Endothelial cell of umbilical vein (primary cell): Measurements from ENCODE around the gene GPR25. TPM values are rescaled to one million over a fixed set of nuclear protein-coding genes. Genes with fewer than 3 reads are reported as not detected.

ENCODE experiments used
- BruUV-seq: library from RNA; stranded (reverse); fragments of 400-500 nt; replicated peaks from 2 replicates; lab custom pipeline; 2021; lab: Mats Ljungman, UMichigan
- CTCF ChIA-PET: fragments of 300-600, 350-600 bp; sonication (Branson Sonifier 250); formaldehyde crosslinking; loops from one replicate; lab custom pipeline; 2021; ENCODE audit warnings: antibody characterized with exemption, inconsistent platforms; lab: Charles Lee
- POLR2A ChIA-PET: fragments of 300-600, 350-600 bp; sonication (Branson Sonifier 250); formaldehyde crosslinking; loops from one replicate; lab custom pipeline; 2021; ENCODE audit warnings: antibody characterized with exemption, inconsistent platforms; lab: Charles Lee
- DNase-seq: peaks from one replicate; pipeline ENCODE4 v3.0.0-alpha.2; 2011; ENCODE audit warnings: low read depth, low spot score
- FAIRE-seq: peaks from 2 replicates; lab custom pipeline; 2011; peaks lifted over from hg19 to GRCh38; lab: Jason Lieb, UNC
- H2AFZ ChIP-seq: 2 replicates; pipeline ENCODE4 v1.6.0; 2012; ENCODE audit warnings: low read depth, low read length, control low read depth, inconsistent platforms
- H3K27ac ChIP-seq: 2 replicates; pipeline ENCODE4 v1.5.1; 2011; ENCODE audit warnings: low read depth, mild to moderate bottlenecking, control low read depth, low read length, moderate library complexity; ENCODE audit not compliant: insufficient read depth
- H3K27me3 ChIP-seq, 2 experiments: 2 replicates each; pipeline versions ENCODE4 v1.6.0 to v1.6.1; 2011; ENCODE audit warnings: low read length in 2 of 2, mixed read lengths in 1 of 2; ENCODE audit not compliant: control insufficient read depth in 2 of 2, insufficient read depth in 2 of 2
- H3K36me3 ChIP-seq, 2 experiments: 2 replicates in 1 of 2; 3 replicates in 1 of 2; pipeline ENCODE4 v1.5.1; 2011; ENCODE audit warnings: low read length in 2 of 2, mild to moderate bottlenecking in 1 of 2, moderate library complexity in 1 of 2; ENCODE audit not compliant: control insufficient read depth in 2 of 2, insufficient read depth in 2 of 2; ENCODE audit errors: extremely low read depth in 1 of 2
- H3K4me1 ChIP-seq: 3 replicates; pipeline ENCODE4 v1.5.1; 2011; ENCODE audit warnings: mild to moderate bottlenecking, low read length; ENCODE audit not compliant: control insufficient read depth, insufficient read depth; ENCODE audit errors: extremely low read depth
- H3K4me2 ChIP-seq: 2 replicates; pipeline ENCODE4 v1.6.1; 2011; ENCODE audit warnings: low read length, control low read depth, mixed read lengths; ENCODE audit not compliant: insufficient read depth
- H3K4me3 ChIP-seq, 3 experiments: fragments of 200-600 bp in 1 of 3; sonication (generic), shearing (Covaris generic) in 1 of 3; replicated peaks in 1 of 3; 2 replicates each; pipeline ENCODE4 v1.5.1; 2011 to 2016; ENCODE audit warnings: control low read depth in 3 of 3, low read length in 3 of 3, mild to moderate bottlenecking in 2 of 3, inconsistent platforms in 1 of 3, low read depth in 1 of 3, moderate library complexity in 1 of 3; ENCODE audit not compliant: insufficient read depth in 1 of 3
- H3K79me2 ChIP-seq: 2 replicates; pipeline ENCODE4 v1.6.0; 2012; ENCODE audit warnings: low read length, inconsistent platforms; ENCODE audit not compliant: control insufficient read depth, insufficient read depth
- H3K9ac ChIP-seq: replicated peaks from 2 replicates; pipeline ENCODE3; 2011; ENCODE audit warnings: low read length, control low read depth; ENCODE audit not compliant: insufficient read depth; ENCODE audit errors: extremely low read depth
- H3K9me1 ChIP-seq: replicated peaks from 3 replicates; pipeline ENCODE4 v1.6.0; 2011; ENCODE audit warnings: mild to moderate bottlenecking, low read length; ENCODE audit not compliant: control insufficient read depth, insufficient read depth; ENCODE audit errors: extremely low read depth
- H3K9me3 ChIP-seq: replicated peaks from 2 replicates; pipeline ENCODE4 v1.5.1; 2012; ENCODE audit warnings: low read length, inconsistent platforms; ENCODE audit not compliant: control insufficient read depth, insufficient read depth
- H4K20me1 ChIP-seq: replicated peaks from 2 replicates; pipeline ENCODE3; 2011; ENCODE audit warnings: mild to moderate bottlenecking, low read length; ENCODE audit not compliant: control insufficient read depth, insufficient read depth; ENCODE audit errors: extremely low read depth
- EZH2 ChIP-seq: IDR thresholded peaks from 2 replicates; pipeline ENCODE4 v1.6.1; 2012; ENCODE audit warnings: borderline replicate concordance, low read depth, mild to moderate bottlenecking, moderate library complexity, low read length, inconsistent platforms; ENCODE audit not compliant: severe bottlenecking
- FOS ChIP-seq: IDR thresholded peaks from 2 replicates; pipeline ENCODE4 v1.6.1; 2011; ENCODE audit warnings: mild to moderate bottlenecking, low read length, moderate library complexity, borderline replicate concordance; ENCODE audit not compliant: insufficient read depth
- GATA2 ChIP-seq: IDR thresholded peaks from 2 replicates; pipeline ENCODE4 v1.7.0; 2011; ENCODE audit warnings: low read depth, mild to moderate bottlenecking, moderate library complexity, mixed read lengths, low read length; ENCODE audit not compliant: insufficient read length, insufficient read depth
- JUN ChIP-seq: IDR thresholded peaks from 2 replicates; pipeline ENCODE4 v1.6.1; 2011; ENCODE audit warnings: borderline replicate concordance, low read depth; ENCODE audit not compliant: insufficient read length, insufficient read depth
- MAX ChIP-seq: IDR thresholded peaks from 2 replicates; pipeline ENCODE4 v1.6.1; 2011; ENCODE audit not compliant: insufficient read depth, insufficient read length
- MYC ChIP-seq: IDR thresholded peaks from one replicate; pipeline ENCODE4 v1.6.1; 2011; ENCODE audit warnings: mild to moderate bottlenecking, low read depth, low read length
- POLR2A ChIP-seq: IDR thresholded peaks from 2 replicates; pipeline ENCODE4 v1.6.1; 2012; ENCODE audit warnings: low read depth, mild to moderate bottlenecking, control low read depth, low read length
- POLR2AphosphoS5 ChIP-seq: IDR thresholded peaks from 2 replicates; pipeline ENCODE4 v1.6.1; 2012; ENCODE audit warnings: low read depth, mild to moderate bottlenecking, control low read depth, low read length, moderate library complexity; ENCODE audit not compliant: insufficient read depth
- dilution Hi-C: fragments of 300-500 bp; cut with MboI; formaldehyde crosslinking; loops from one replicate; pipeline ENCODE4 v1.15.0; 2019; ENCODE audit warnings: low sequenced_read_pairs; ENCODE audit not compliant: extremely low pct_ligation_motif_present
- intact Hi-C: fragments of 100-400 bp; cut with micrococcal nuclease; formaldehyde crosslinking; loops from one replicate; pipeline ENCODE4 v1.10.0; 2022
- polyA plus RNA-seq, 4 experiments: library from polyadenylated mRNA; depleted of rRNA in 3 of 4; stranded (reverse) in 3 of 4; unstranded in 1 of 4; fragments of >200 nt; gene quantifications; 2 replicates each; pipeline versions ENCODE4 v1.2.1 to v1.2.3, GENCODE V29; 2011 to 2012; ENCODE audit warnings: missing spikeins in 1 of 4
- total RNA-seq: library from RNA; stranded (reverse); gene quantifications from 2 replicates; pipeline ENCODE4 v1.2.3, GENCODE V29; 2021
- TF ChIP-seq, protein P1 (sequence below), 2 donors: IDR thresholded peaks; 1 replicate in 1 of 2; 2 replicates in 1 of 2; pipeline ENCODE4 v1.5.1; 2011; ENCODE audit warnings: low read length in 2 of 2, mild to moderate bottlenecking in 2 of 2, moderate library complexity in 2 of 2, control low read depth in 1 of 2, inconsistent platforms in 1 of 2, low read depth in 1 of 2; ENCODE audit not compliant: insufficient read depth in 1 of 2; ENCODE audit errors: extremely low read depth in 1 of 2

The GPR25 gene
- total and polyA plus RNA-seq, 2 donors (not counting 3 experiments of a cell fraction or from before 2014, with no cell fraction given), result not detected

GRCh38 chr1:200923601-200924000, 50.8 kb downstream of the GPR25 start:
- dilution Hi-C loops, result no loop called here
- no peaks in the 10 kb centered on the region for H3K79me2 ChIP-seq
- H3K36me3 ChIP-seq, result no peaks in the 10 kb centered on the region
- ChIA-PET POLR2A (no interaction called here), CTCF (no interaction called here)
- no peaks in the 10 kb centered on the region for H4K20me1 ChIP-seq
- no peak overlapping the region for H2AFZ ChIP-seq
- no peak overlapping the region for H3K9ac ChIP-seq
- DNase-seq (no peak), FAIRE-seq (no peak)
- peaks cover 0 to 2% of the 10 kb centered on the region in 2 experiments for H3K27me3 ChIP-seq
- intact Hi-C loops, result no loop called here
- H3K9me1 ChIP-seq, result no peaks in the 10 kb centered on the region
- no peaks in the 10 kb centered on the region for H3K4me1 ChIP-seq
- H3K9me3 ChIP-seq, result no peaks in the 10 kb centered on the region
- H3K27ac ChIP-seq, result no peak overlapping the region
- TF ChIP-seq EZH2 (no peak), GATA2 (no peak), JUN (no peak), FOS (no peak), MYC (no peak), POLR2A (no peak), POLR2AphosphoS5 (no peak), MAX (no peak)
- TF ChIP-seq, protein P1, sequence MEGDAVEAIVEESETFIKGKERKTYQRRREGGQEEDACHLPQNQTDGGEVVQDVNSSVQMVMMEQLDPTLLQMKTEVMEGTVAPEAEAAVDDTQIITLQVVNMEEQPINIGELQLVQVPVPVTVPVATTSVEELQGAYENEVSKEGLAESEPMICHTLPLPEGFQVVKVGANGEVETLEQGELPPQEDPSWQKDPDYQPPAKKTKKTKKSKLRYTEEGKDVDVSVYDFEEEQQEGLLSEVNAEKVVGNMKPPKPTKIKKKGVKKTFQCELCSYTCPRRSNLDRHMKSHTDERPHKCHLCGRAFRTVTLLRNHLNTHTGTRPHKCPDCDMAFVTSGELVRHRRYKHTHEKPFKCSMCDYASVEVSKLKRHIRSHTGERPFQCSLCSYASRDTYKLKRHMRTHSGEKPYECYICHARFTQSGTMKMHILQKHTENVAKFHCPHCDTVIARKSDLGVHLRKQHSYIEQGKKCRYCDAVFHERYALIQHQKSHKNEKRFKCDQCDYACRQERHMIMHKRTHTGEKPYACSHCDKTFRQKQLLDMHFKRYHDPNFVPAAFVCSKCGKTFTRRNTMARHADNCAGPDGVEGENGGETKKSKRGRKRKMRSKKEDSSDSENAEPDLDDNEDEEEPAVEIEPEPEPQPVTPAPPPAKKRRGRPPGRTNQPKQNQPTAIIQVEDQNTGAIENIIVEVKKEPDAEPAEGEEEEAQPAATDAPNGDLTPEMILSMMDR (IDR thresholded peaks at IDR 0.05; ENCODE audit: extremely low read depth in 1 of 2, insufficient read depth in 1 of 2, low read depth in 1 of 2, low read length in 2 of 2), result no peak
- no TSS peak for BruUV-seq
- no peak overlapping the region for H3K4me2 ChIP-seq
- no peak overlapping the region for H3K4me3 ChIP-seq

Other genes starting within 250 kb of the GPR25 start
- 17.6 and 17.7 TPM in 2 replicates for gene DDX59, start 203.1 kb upstream of the GPR25 start, total RNA-seq
- gene DDX59, start 203.1 kb upstream of the GPR25 start, polyA plus RNA-seq, result 6.6 and 8.1 TPM in 2 replicates
- 43.9 and 45.5 TPM in 2 replicates for gene CAMSAP2, start 134.1 kb upstream of the GPR25 start, total RNA-seq
- 5.0 and 6.7 TPM in 2 replicates for gene CAMSAP2, start 134.1 kb upstream of the GPR25 start, polyA plus RNA-seq
- 0.42 TPM in 2 replicates for gene INAVA, start 21.9 kb downstream of the GPR25 start, total RNA-seq
- gene INAVA, start 21.9 kb downstream of the GPR25 start, polyA plus RNA-seq, result 0.05 TPM in 1 of 2 replicates, not detected in the other
- gene KIF21B, start 150.7 kb downstream of the GPR25 start, total RNA-seq, result 4.4 and 4.7 TPM in 2 replicates
- gene KIF21B, start 150.7 kb downstream of the GPR25 start, polyA plus RNA-seq, result 1.8 and 1.9 TPM in 2 replicates
- not detected in 2 replicates for gene CACNA1S, start 239.4 kb downstream of the GPR25 start, total RNA-seq
- gene CACNA1S, start 239.4 kb downstream of the GPR25 start, polyA plus RNA-seq, result not detected in 2 replicates